Measurements from ENCODE around the gene SEMA7A.
A peak's percentile ranks its signal among the peaks of the same experiment; 100 is the strongest.

Gene SEMA7A

GRCh38 chr15:74384881-74385643 is 48.7 kb downstream of the SEMA7A start:
- no peak overlapping the region for H3K4me3 ChIP-seq (ENCODE audit: low read depth, low read length)
- DNase-seq (ENCODE audit: low read depth) = peak; percentile 59
- no peak for TF ChIP-seq POLR2A (IDR thresholded peaks at IDR 0.05; ENCODE audit: extremely low read depth, insufficient read length)
- TF ChIP-seq MYC (IDR thresholded peaks at IDR 0.05; ENCODE audit: low read depth, low read length) = no peak
- TF ChIP-seq CTCF (IDR thresholded peaks at IDR 0.05; ENCODE audit: low read depth, low read length) = no peak

- no peak for DNase-seq (ENCODE audit: low read depth)
- TF ChIP-seq POLR2A (IDR thresholded peaks at IDR 0.05; ENCODE audit: extremely low read depth, insufficient read length) (no peak), CTCF (IDR thresholded peaks at IDR 0.05; ENCODE audit: low read depth, low read length) (no peak), MAX (IDR thresholded peaks at IDR 0.05; ENCODE audit: low read depth, low read length) (no peak), MYC (IDR thresholded peaks at IDR 0.05; ENCODE audit: low read depth, low read length) (no peak)
- no peak overlapping the region for H3K4me3 ChIP-seq (ENCODE audit: low read depth, low read length)
Observed at GRCh38 chr15:74384566-74384880, 49.2 kb downstream of the SEMA7A start.

- DNase-seq (ENCODE audit: low read depth) = no peak
- no peak for TF ChIP-seq POLR2A (IDR thresholded peaks at IDR 0.05; ENCODE audit: extremely low read depth, insufficient read length)
- TF ChIP-seq MAX (IDR thresholded peaks at IDR 0.05; ENCODE audit: low read depth, low read length) = no peak
- TF ChIP-seq CTCF (IDR thresholded peaks at IDR 0.05; ENCODE audit: low read depth, low read length) = no peak
- no peak for TF ChIP-seq MYC (IDR thresholded peaks at IDR 0.05; ENCODE audit: low read depth, low read length)
- no peak overlapping the region for H3K4me3 ChIP-seq (ENCODE audit: low read depth, low read length)
Observed at GRCh38 chr15:74383695-74384565, 49.8 kb downstream of the SEMA7A start.

- no peak for DNase-seq (ENCODE audit: low read depth)
- TF ChIP-seq MYC (IDR thresholded peaks at IDR 0.05; ENCODE audit: low read depth, low read length) (no peak), CTCF (IDR thresholded peaks at IDR 0.05; ENCODE audit: low read depth, low read length) (no peak), MAX (IDR thresholded peaks at IDR 0.05; ENCODE audit: low read depth, low read length) (no peak), POLR2A (IDR thresholded peaks at IDR 0.05; ENCODE audit: extremely low read depth, insufficient read length) (no peak)
- no peak overlapping the region for H3K4me3 ChIP-seq (ENCODE audit: low read depth, low read length)
Observed at GRCh38 chr15:74383286-74383685, 50.5 kb downstream of the SEMA7A start.

GRCh38 chr15:74382004-74382816 is 51.5 kb downstream of the SEMA7A start:
- DNase-seq (ENCODE audit: low read depth) = peak; percentile 85
- 0 out of 2 replicates have a peak, but pooled peaks have one; percentile 30 for TF ChIP-seq MYC (IDR thresholded peaks at IDR 0.05; ENCODE audit: low read depth, low read length)
- no peak for TF ChIP-seq POLR2A (IDR thresholded peaks at IDR 0.05; ENCODE audit: extremely low read depth, insufficient read length)
- TF ChIP-seq CTCF (IDR thresholded peaks at IDR 0.05; ENCODE audit: low read depth, low read length) = peak; percentile 95
- peak; percentile 30; the same call in 1 of the 2 replicates for TF ChIP-seq MAX (IDR thresholded peaks at IDR 0.05; ENCODE audit: low read depth, low read length)
- no peak overlapping the region for H3K4me3 ChIP-seq (ENCODE audit: low read depth, low read length)
